K562 (cell line): Measurements from ENCODE around the gene SH3D21. TPM values are rescaled to one million over a fixed set of nuclear protein-coding genes. Genes with fewer than 3 reads are reported as not detected.

Experiments
- BRD9 ChIP-seq: fragments of 450-650 bp; IDR thresholded peaks from 2 replicates; pipeline ENCODE4 v1.6.1; 2018; ENCODE audit warnings: low read depth; ENCODE audit not compliant: partially characterized antibody
- CBX1 ChIP-seq: sonication (generic); IDR thresholded peaks from 2 replicates; pipeline ENCODE4 v1.6.1; 2016; ENCODE audit warnings: antibody characterized with exemption, low read depth, mild to moderate bottlenecking
- CBX3 ChIP-seq, 2 experiments: IDR thresholded peaks; 1 replicate in 1 of 2; 2 replicates in 1 of 2; pipeline ENCODE4 v1.6.1; 2012; ENCODE audit warnings: inconsistent platforms in 2 of 2, low read length in 2 of 2, borderline replicate concordance in 1 of 2, control low read depth in 1 of 2
- CTBP1 ChIP-seq: fragments of 450-650 bp; IDR thresholded peaks from 2 replicates; pipeline ENCODE4 v1.6.1; 2016; ENCODE audit warnings: borderline replicate concordance
- E2F6 ChIP-seq, 2 experiments: IDR thresholded peaks; 2 replicates each; pipeline ENCODE4 v1.6.1; 2011; ENCODE audit warnings: borderline replicate concordance in 1 of 2, control low read depth in 1 of 2, low read depth in 1 of 2, low read length in 1 of 2, mild to moderate bottlenecking in 1 of 2, mixed read lengths in 1 of 2, moderate library complexity in 1 of 2; ENCODE audit not compliant: insufficient read depth in 1 of 2, insufficient read length in 1 of 2, poor library complexity in 1 of 2, severe bottlenecking in 1 of 2; ENCODE audit errors: extremely low read depth in 1 of 2
- ETS1 ChIP-seq: conservative IDR thresholded peaks from 2 replicates; pipeline ENCODE4 v1.6.1; 2011; ENCODE audit warnings: low read depth, mild to moderate bottlenecking, low read length; ENCODE audit not compliant: control insufficient read depth
- HOXB6 ChIP-seq: fragments of 250-450 bp; sonication (Bioruptor Pico); IDR thresholded peaks from 2 replicates; pipeline ENCODE4 v1.5.1; 2022; ENCODE audit warnings: mild to moderate bottlenecking, borderline replicate concordance
- JUNB ChIP-seq: fragments of 450-650 bp; formaldehyde crosslinking; conservative IDR thresholded peaks from 2 replicates; pipeline ENCODE4 v1.4.0; 2020; ENCODE audit warnings: mild to moderate bottlenecking
- NFYB ChIP-seq: IDR thresholded peaks from 2 replicates; pipeline ENCODE4 v1.6.1; 2011; ENCODE audit warnings: mild to moderate bottlenecking, moderate library complexity; ENCODE audit not compliant: insufficient read length; ENCODE audit errors: extremely low read depth
- NONO ChIP-seq, 2 experiments: fragments of 200-400 bp in 1 of 2; fragments of 450-650 bp in 1 of 2; formaldehyde crosslinking in 1 of 2; IDR thresholded peaks; 2 replicates each; pipeline ENCODE4 v1.6.1; 2017; ENCODE audit warnings: low read depth in 2 of 2, mild to moderate bottlenecking in 2 of 2, moderate library complexity in 2 of 2, low read length in 1 of 2
- SOX6 ChIP-seq: fragments of 450-650 bp; IDR thresholded peaks from 2 replicates; pipeline ENCODE4 v1.6.1; 2014; ENCODE audit warnings: mild to moderate bottlenecking
- TAF7 ChIP-seq: fragments of 450-650 bp; IDR thresholded peaks from 2 replicates; pipeline ENCODE4 v1.6.1; 2016; ENCODE audit warnings: missing genetic modification characterization, missing compliant biosample characterization
- TCF3 ChIP-seq: sonication (generic); formaldehyde crosslinking; IDR thresholded peaks from 2 replicates; pipeline ENCODE4 v1.4.0; 2020; ENCODE audit warnings: mild to moderate bottlenecking, missing genetic modification reagents
- TCF7 ChIP-seq: sonication (generic); IDR thresholded peaks from 2 replicates; pipeline ENCODE4 v1.6.1; 2016; ENCODE audit warnings: antibody characterized with exemption, borderline replicate concordance
- ZC3H11A ChIP-seq: IDR thresholded peaks from 2 replicates; pipeline ENCODE4 v1.6.1; 2012; ENCODE audit warnings: low read depth, low read length, improper control_type of control experiment
- ZFPM2 ChIP-seq: fragments of 250-450 bp; sonication (Bioruptor Pico); IDR thresholded peaks from 2 replicates; pipeline ENCODE4 v1.5.1; 2022; ENCODE audit warnings: mild to moderate bottlenecking
- ZNF146 ChIP-seq: IDR thresholded peaks from one replicate; pipeline ENCODE4 v1.6.1; 2018; ENCODE audit warnings: missing compliant biosample characterization; ENCODE audit not compliant: unreplicated experiment
- ZNF592 ChIP-seq: fragments of 450-650 bp; IDR thresholded peaks from 2 replicates; pipeline ENCODE4 v1.6.1; 2017; ENCODE audit warnings: antibody characterized with exemption, mild to moderate bottlenecking
- ZNF644 ChIP-seq: fragments of 200-800 bp; sonication (Bioruptor generic); IDR thresholded peaks from 2 replicates; pipeline ENCODE4 v1.6.1; 2016; ENCODE audit warnings: low read depth, missing genetic modification characterization, missing compliant biosample characterization
- polyA plus RNA-seq, 8 experiments: library from polyadenylated mRNA; depleted of rRNA in 4 of 8; stranded (reverse) in 5 of 8; unstranded in 3 of 8; fragments of >200 nt; fragmentation: Nextera tagmentation in 2 of 8; fragmentation: Illumina TruSeq in 1 of 8; extraction: Ambion mirVana in 2 of 8; extraction: Trizol in 1 of 8; gene quantifications; 2 replicates each; pipeline versions ENCODE4 v1.2.1 to v1.2.3, GENCODE V29; 2011 to 2014; ENCODE audit warnings: inconsistent platforms in 1 of 8, missing spikeins in 1 of 8
- total RNA-seq, 7 experiments: library from RNA; depleted of rRNA in 6 of 7; stranded (reverse); fragments of >200 nt in 6 of 7; fragmentation: Illumina TruSeq in 2 of 7; extraction: Trizol in 2 of 7; gene quantifications; 2 replicates each; pipeline versions ENCODE4 v1.2.1 to v1.2.3, GENCODE V29; 2011 to 2021; ENCODE audit warnings: low replicate concordance in 1 of 7
- TF ChIP-seq, protein P1 (sequence below): sonication (generic); formaldehyde crosslinking; IDR thresholded peaks from 2 replicates; pipeline ENCODE4 v1.8.1; 2023; ENCODE audit warnings: mild to moderate bottlenecking, missing genetic modification reagents, moderate library complexity

The SH3D21 gene
- total and polyA plus RNA-seq, 9 of the 15 experiments (the other 6 are each of a cell fraction or from before 2014, with no cell fraction given), result 0.01 to 4.7 (median 1.8) TPM

- no peak for TF ChIP-seq NFYB
- no peak for TF ChIP-seq JUNB (CRISPR knock-in tag)
- TF ChIP-seq CTBP1, result no peak
- TF ChIP-seq E2F6 (IDR thresholded peaks at IDR 0.05; ENCODE audit: borderline replicate concordance in 1 of 2, extremely low read depth in 1 of 2, insufficient read depth in 1 of 2, insufficient read length in 1 of 2, low read depth in 1 of 2, low read length in 1 of 2, poor library complexity in 1 of 2, severe bottlenecking in 1 of 2), result no peak
- TF ChIP-seq ZC3H11A, result no peak
- TF ChIP-seq ZFPM2 (CRISPR knock-in tag), result no peak
- TF ChIP-seq ZNF592, result peak; percentile 69
- TF ChIP-seq, protein P1, sequence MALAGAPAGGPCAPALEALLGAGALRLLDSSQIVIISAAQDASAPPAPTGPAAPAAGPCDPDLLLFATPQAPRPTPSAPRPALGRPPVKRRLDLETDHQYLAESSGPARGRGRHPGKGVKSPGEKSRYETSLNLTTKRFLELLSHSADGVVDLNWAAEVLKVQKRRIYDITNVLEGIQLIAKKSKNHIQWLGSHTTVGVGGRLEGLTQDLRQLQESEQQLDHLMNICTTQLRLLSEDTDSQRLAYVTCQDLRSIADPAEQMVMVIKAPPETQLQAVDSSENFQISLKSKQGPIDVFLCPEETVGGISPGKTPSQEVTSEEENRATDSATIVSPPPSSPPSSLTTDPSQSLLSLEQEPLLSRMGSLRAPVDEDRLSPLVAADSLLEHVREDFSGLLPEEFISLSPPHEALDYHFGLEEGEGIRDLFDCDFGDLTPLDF (CRISPR knock-in tag), result no peak
- no peak for TF ChIP-seq NONO (IDR thresholded peaks at IDR 0.05; ENCODE audit: low read depth in 2 of 2, low read length in 1 of 2)
- TF ChIP-seq TAF7 (tag), result no peak
- no peak for TF ChIP-seq TCF7
- no peak for TF ChIP-seq CBX1
- peak; percentile 96 for TF ChIP-seq TCF3 (CRISPR knock-in tag)
- TF ChIP-seq ZNF644 (tag), result peak; percentile 58; the same call in 1 of the 2 replicates
- TF ChIP-seq BRD9, result no peak
- peak; percentile 83 for TF ChIP-seq SOX6
- no peak for TF ChIP-seq CBX3 (IDR thresholded peaks at IDR 0.05; ENCODE audit: borderline replicate concordance in 1 of 2, low read length in 2 of 2)
- no peak for TF ChIP-seq ZNF146 (CRISPR knock-in tag)
- no peak for TF ChIP-seq HOXB6 (CRISPR knock-in tag)
- no peak for TF ChIP-seq ETS1
Observed at GRCh38 chr1:36273024-36273423, 33.1 kb upstream of the SH3D21 start (continued).
